Upper lobe of right lung (tissue), 1 donor: Measurements from ENCODE around the gene CSMD2. TPM values are rescaled to one million over a fixed set of nuclear protein-coding genes. Genes with fewer than 3 reads are reported as not detected.

Experiments
- ATAC-seq: fragments of 200-7000 bp; cut with Tn5 transposase; one replicate; pipeline ENCODE4 v1.9.1; 2020; ENCODE audit warnings: mild to moderate bottlenecking, moderate library complexity
- DNase-seq: peaks from one replicate; pipeline ENCODE4 v3.0.0-alpha.2; 2020
- H3K27ac ChIP-seq: fragments of 200-600 bp; one replicate; pipeline ENCODE4 v1.8.0; 2022
- H3K27me3 ChIP-seq: fragments of 200-600 bp; one replicate; pipeline ENCODE4 v1.8.0; 2022; ENCODE audit warnings: mild to moderate bottlenecking
- H3K36me3 ChIP-seq: fragments of 200-600 bp; one replicate; pipeline ENCODE4 v1.8.0; 2022
- H3K4me1 ChIP-seq: fragments of 200-600 bp; one replicate; pipeline ENCODE4 v1.8.0; 2022
- H3K4me3 ChIP-seq: fragments of 200-600 bp; one replicate; pipeline ENCODE4 v1.8.0; 2022; ENCODE audit warnings: mild to moderate bottlenecking
- H3K9me3 ChIP-seq: fragments of 200-600 bp; one replicate; pipeline ENCODE4 v1.8.0; 2022
- intact Hi-C: fragments of 100-400 bp; cut with DNase I; formaldehyde crosslinking; loops from one replicate; pipeline ENCODE4 v1.11.0; 2022
- total RNA-seq: library from RNA; stranded (reverse); fragmentation: NEBNext Ultra II Directional; extraction: Animal tissue kit (Norgen Biotek cat#: 25700); gene quantifications from one replicate; pipeline ENCODE4 v1.2.1, GENCODE V29; 2021
- TF ChIP-seq, protein P1 (sequence below): fragments of 200-600 bp; IDR thresholded peaks from one replicate; pipeline ENCODE4 v1.8.0; 2022; ENCODE audit warnings: antibody characterized with exemption
- donor health status: DM: no; HTN: yes; CAD: no; lungs with severe emphysema.

Gene CSMD2
- total RNA-seq, 1 donor from 2014 or later: 0.67 TPM

DNA sequence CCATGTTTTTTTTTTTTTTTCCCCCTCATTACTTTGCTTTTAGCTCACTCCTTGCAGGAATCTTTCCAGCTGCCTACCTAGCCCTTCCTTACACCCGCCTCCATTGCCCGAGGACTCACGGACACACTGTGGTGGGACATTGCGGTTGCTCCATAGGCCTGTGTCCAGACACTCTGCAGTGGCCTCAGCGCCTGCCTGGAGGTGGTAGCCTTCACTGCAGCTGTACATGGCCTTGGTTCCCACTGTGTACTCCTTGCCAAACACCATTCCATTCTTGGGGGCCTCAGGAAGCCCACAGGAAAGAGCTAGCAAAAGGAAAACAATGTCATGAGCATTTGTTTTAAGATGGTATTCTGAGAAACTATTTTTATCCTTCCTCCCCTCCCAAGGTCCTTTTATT is 592.6 kb downstream of the CSMD2 start:
- no peak for DNase-seq
- peak; percentile 29 for ATAC-seq
- intact Hi-C loops: no loop called here
- H3K27me3 ChIP-seq: no peaks in the 10 kb centered on the region
- H3K4me1 ChIP-seq: no peaks in the 10 kb centered on the region
- H3K4me3 ChIP-seq: no peak overlapping the region
- no peak overlapping the region for H3K27ac ChIP-seq
- TF ChIP-seq, protein P1, sequence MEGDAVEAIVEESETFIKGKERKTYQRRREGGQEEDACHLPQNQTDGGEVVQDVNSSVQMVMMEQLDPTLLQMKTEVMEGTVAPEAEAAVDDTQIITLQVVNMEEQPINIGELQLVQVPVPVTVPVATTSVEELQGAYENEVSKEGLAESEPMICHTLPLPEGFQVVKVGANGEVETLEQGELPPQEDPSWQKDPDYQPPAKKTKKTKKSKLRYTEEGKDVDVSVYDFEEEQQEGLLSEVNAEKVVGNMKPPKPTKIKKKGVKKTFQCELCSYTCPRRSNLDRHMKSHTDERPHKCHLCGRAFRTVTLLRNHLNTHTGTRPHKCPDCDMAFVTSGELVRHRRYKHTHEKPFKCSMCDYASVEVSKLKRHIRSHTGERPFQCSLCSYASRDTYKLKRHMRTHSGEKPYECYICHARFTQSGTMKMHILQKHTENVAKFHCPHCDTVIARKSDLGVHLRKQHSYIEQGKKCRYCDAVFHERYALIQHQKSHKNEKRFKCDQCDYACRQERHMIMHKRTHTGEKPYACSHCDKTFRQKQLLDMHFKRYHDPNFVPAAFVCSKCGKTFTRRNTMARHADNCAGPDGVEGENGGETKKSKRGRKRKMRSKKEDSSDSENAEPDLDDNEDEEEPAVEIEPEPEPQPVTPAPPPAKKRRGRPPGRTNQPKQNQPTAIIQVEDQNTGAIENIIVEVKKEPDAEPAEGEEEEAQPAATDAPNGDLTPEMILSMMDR: no peak
- H3K9me3 ChIP-seq: no peaks in the 10 kb centered on the region
- H3K36me3 ChIP-seq: no peaks in the 10 kb centered on the region

DNA sequence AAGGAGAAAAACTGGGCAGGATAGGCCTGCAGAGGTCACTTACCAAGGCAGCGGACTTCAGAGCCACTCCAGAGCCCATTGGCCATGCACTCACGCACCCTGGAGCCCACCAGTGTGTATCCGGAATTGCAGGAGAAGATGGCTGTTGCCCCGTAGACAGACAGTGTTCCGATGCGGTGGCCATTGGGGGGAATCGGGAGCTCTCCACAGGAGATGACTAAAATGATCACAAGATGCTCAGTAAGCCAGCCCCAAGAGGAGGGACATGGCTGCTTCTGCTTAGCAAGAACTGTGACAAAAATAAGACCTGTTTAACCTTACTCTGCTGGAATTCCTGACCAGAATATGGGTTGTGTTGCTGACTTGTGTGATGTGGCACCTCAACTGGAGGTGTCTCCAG is 595.7 kb downstream of the CSMD2 start:
- ATAC-seq: no peak

DNA sequence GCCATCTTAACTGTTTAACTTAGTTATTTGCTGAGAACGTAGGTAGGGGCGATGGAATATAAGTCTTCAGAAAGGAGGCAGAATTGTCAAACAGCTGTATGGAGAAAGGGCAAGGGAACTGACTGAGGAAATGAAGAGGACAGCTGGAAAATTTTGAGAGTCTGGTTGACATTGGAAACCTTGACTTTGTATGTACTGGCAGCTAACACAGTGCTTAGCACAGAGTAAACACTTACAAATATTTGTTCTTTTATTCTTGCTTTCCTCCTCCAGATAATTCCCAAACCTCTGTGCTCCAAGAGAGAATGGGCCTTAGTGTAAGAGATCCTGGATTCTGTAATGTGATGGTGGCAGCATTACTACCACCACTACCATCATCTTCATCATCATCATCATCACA is 601.3 kb downstream of the CSMD2 start:
- TF ChIP-seq, protein P1: no peak
- no peak for DNase-seq
- Histone ChIP-seq H3K4me1 (no peaks in the 10 kb centered on the region), H3K36me3 (no peaks in the 10 kb centered on the region), H3K27ac (no peak overlapping the region), H3K27me3 (no peaks in the 10 kb centered on the region), H3K9me3 (no peaks in the 10 kb centered on the region), H3K4me3 (no peak overlapping the region)
- ATAC-seq: peak; percentile 64
- intact Hi-C loops: no loop called here

More for the DNA sequence above, 595.7 kb downstream of the CSMD2 start:
- DNase-seq: no peak
- Histone ChIP-seq H3K27ac (no peak overlapping the region), H3K4me3 (no peak overlapping the region), H3K36me3 (no peaks in the 10 kb centered on the region), H3K4me1 (no peaks in the 10 kb centered on the region), H3K27me3 (no peaks in the 10 kb centered on the region), H3K9me3 (no peaks in the 10 kb centered on the region)
- TF ChIP-seq, protein P1: no peak
- intact Hi-C loops: no loop called here

DNA sequence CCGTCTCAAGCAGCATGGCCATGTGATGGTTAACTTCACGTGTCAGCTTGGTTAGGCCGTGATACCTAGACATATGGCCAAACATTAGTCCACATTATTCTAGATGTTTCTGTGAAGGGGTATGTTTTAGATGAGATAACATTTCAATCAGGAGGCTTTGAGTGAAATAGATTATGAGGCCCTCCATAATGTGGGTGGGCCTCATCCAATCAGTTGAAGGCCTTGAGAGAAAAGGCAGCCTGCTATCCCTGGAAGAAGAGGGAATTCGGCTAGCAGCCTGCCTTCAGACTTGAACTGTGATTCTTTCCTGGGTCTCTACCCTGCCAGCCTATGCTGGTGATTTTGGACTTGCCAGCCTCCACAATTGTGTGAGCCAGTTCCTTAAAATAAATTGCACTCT is 602.5 kb downstream of the CSMD2 start:
- Histone ChIP-seq H3K4me3 (no peak overlapping the region), H3K27ac (no peak overlapping the region), H3K36me3 (no peaks in the 10 kb centered on the region), H3K9me3 (no peaks in the 10 kb centered on the region), H3K27me3 (no peaks in the 10 kb centered on the region), H3K4me1 (no peaks in the 10 kb centered on the region)
- DNase-seq (no peak), ATAC-seq (no peak)
- intact Hi-C loops: no loop called here
- TF ChIP-seq, protein P1: no peak

DNA sequence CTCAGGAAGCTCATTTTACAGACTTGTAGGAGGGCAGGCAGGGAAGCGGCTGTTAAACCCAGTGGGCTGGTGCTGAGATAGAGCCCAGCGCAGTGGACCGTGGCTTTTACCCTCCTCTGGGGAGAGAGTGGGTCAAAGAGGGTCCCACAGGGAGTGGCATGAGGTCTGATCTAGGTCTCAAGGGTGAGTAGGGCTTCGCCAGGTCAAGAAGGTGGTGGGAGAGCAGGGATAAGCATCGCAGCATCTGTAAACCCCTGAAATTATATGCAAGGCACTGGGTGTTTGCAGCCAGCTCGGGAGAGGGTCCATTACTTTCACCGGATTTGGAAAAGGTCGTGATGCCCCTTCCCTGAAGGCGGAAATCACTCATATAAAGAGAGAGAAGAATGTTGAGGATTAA is 603.5 kb downstream of the CSMD2 start:
- intact Hi-C loops: no loop called here

More for the DNA sequence above, 603.5 kb downstream of the CSMD2 start:
- TF ChIP-seq, protein P1: no peak
- Histone ChIP-seq H3K27me3 (no peaks in the 10 kb centered on the region), H3K36me3 (no peaks in the 10 kb centered on the region), H3K9me3 (no peaks in the 10 kb centered on the region), H3K4me3 (no peak overlapping the region), H3K4me1 (no peaks in the 10 kb centered on the region), H3K27ac (no peak overlapping the region)
- ATAC-seq (no peak), DNase-seq (no peak)
